HCT116 (cell line): ENCODE data around the gene LRRC74A. TPM values are rescaled to one million over a fixed set of nuclear protein-coding genes. Genes with fewer than 3 reads are reported as not detected.

Source experiments
- ATAC-seq: fragments of 200-7000 bp; cut with Tn5 transposase; 2 replicates; pipeline ENCODE4 v1.9.1; 2020; ENCODE audit warnings: mild to moderate bottlenecking, moderate library complexity
- BruUV-seq: library from RNA; stranded (reverse); fragments of 400-500 nt; replicated peaks from 2 replicates; lab custom pipeline; 2021; lab: Mats Ljungman, UMichigan
- CTCF ChIA-PET: fragments of 300-600 bp; sonication (Branson Sonifier 250); formaldehyde crosslinking; loops from one replicate; lab custom pipeline; 2021; ENCODE audit warnings: antibody characterized with exemption; lab: Charles Lee
- POLR2A ChIA-PET: fragments of 300-600, 350-600 bp; sonication (Branson Sonifier 250); formaldehyde crosslinking; loops from one replicate; lab custom pipeline; 2021; ENCODE audit warnings: antibody characterized with exemption; lab: Charles Lee
- RAD21 ChIA-PET, 2 experiments: fragments of 300-600 bp; sonication (Branson Sonifier 250); formaldehyde crosslinking; loops; one replicate each; lab custom pipeline; 2023; ENCODE audit warnings: low total read pairs in 2 of 2; ENCODE audit not compliant: uncharacterized antibody in 2 of 2, unreplicated experiment in 2 of 2, low non-redundant PET in 1 of 2; lab: Charles Lee
- DNase-seq: peaks from one replicate; pipeline ENCODE4 v3.0.0-alpha.2; 2010; ENCODE audit warnings: low read depth, low spot score
- H2AFZ ChIP-seq: fragments of 200-600 bp; shearing (Covaris generic), sonication (generic); 2 replicates; pipeline ENCODE4 v1.6.1; 2017; ENCODE audit warnings: low read depth, mixed run types, mixed read lengths, antibody characterized with exemption, low read length; ENCODE audit not compliant: poor library complexity, severe bottlenecking
- H3K27ac ChIP-seq: 2 replicates; pipeline ENCODE4 v1.5.1; 2012; ENCODE audit warnings: low read depth, low read length
- H3K27me3 ChIP-seq: fragments of 200-600 bp; sonication (generic); 2 replicates; pipeline ENCODE4 v1.6.1; 2016; ENCODE audit warnings: mixed run types, low read length, mixed read lengths; ENCODE audit not compliant: insufficient read depth
- H3K36me3 ChIP-seq, 2 experiments: fragments of 200-500 bp in 1 of 2; fragments of 200-600 bp in 1 of 2; sonication (Bioruptor generic) in 1 of 2; sonication (generic) in 1 of 2; 2 replicates each; pipeline versions ENCODE4 v1.5.1 to v1.6.1; 2014 to 2016; ENCODE audit warnings: low read length in 2 of 2, inconsistent platforms in 1 of 2, mixed read lengths in 1 of 2, mixed run types in 1 of 2; ENCODE audit not compliant: insufficient read depth in 2 of 2, control insufficient read depth in 1 of 2
- H3K4me1 ChIP-seq, 2 experiments: fragments of 200-600 bp in 1 of 2; sonication (generic) in 1 of 2; 2 replicates each; pipeline versions ENCODE4 v1.5.1 to v1.6.1; 2012 to 2017; ENCODE audit warnings: low read length in 2 of 2, inconsistent platforms in 1 of 2, mild to moderate bottlenecking in 1 of 2, mixed read lengths in 1 of 2, mixed run types in 1 of 2, moderate library complexity in 1 of 2; ENCODE audit not compliant: insufficient read depth in 2 of 2, control insufficient read depth in 1 of 2
- H3K4me2 ChIP-seq: fragments of 200-600 bp; sonication (generic); 2 replicates; pipeline ENCODE4 v1.6.1; 2017; ENCODE audit warnings: mixed run types, low read length, mixed read lengths
- H3K4me3 ChIP-seq, 2 experiments: fragments of 200-600 bp in 1 of 2; sonication (generic) in 1 of 2; replicated peaks in 1 of 2; 2 replicates each; pipeline ENCODE4 v1.5.1; 2011 to 2016; ENCODE audit warnings: low read length in 2 of 2, control low read depth in 1 of 2, low read depth in 1 of 2, mild to moderate bottlenecking in 1 of 2, mixed read lengths in 1 of 2, mixed run types in 1 of 2
- H3K79me2 ChIP-seq: fragments of 200-600 bp; sonication (generic); 2 replicates; pipeline ENCODE4 v1.6.1; 2017; ENCODE audit warnings: mild to moderate bottlenecking, mixed run types, low read length, moderate library complexity, mixed read lengths; ENCODE audit not compliant: insufficient read depth
- H3K9ac ChIP-seq: fragments of 200-600 bp; sonication (generic); 2 replicates; pipeline ENCODE4 v1.6.1; 2016; ENCODE audit warnings: low read length, mixed read lengths
- H3K9me2 ChIP-seq: fragments of 200-600 bp; sonication (generic), shearing (Covaris generic); 2 replicates; pipeline ENCODE4 v1.6.1; 2017; ENCODE audit warnings: mixed run types, mild to moderate bottlenecking, moderate library complexity; ENCODE audit not compliant: insufficient read depth
- H3K9me3 ChIP-seq, 2 experiments: fragments of 200-500 bp in 1 of 2; fragments of 200-600 bp in 1 of 2; sonication (Bioruptor generic) in 1 of 2; sonication (generic) in 1 of 2; 2 replicates each; pipeline ENCODE4 v1.6.1; 2014 to 2017; ENCODE audit warnings: low read length in 2 of 2, mixed read lengths in 2 of 2, inconsistent platforms in 1 of 2, low read depth in 1 of 2, mild to moderate bottlenecking in 1 of 2, mixed run types in 1 of 2, moderate library complexity in 1 of 2; ENCODE audit not compliant: control insufficient read depth in 1 of 2, insufficient read depth in 1 of 2
- H4K20me1 ChIP-seq: fragments of 200-600 bp; sonication (generic), shearing (Covaris generic); 2 replicates; pipeline ENCODE4 v1.6.1; 2017; ENCODE audit warnings: mixed run types, mild to moderate bottlenecking, moderate library complexity; ENCODE audit not compliant: insufficient read depth
- CBX3 ChIP-seq: IDR thresholded peaks from 2 replicates; pipeline ENCODE4 v1.6.1; 2012; ENCODE audit warnings: low read depth
- EGR1 ChIP-seq: IDR thresholded peaks from 2 replicates; pipeline ENCODE4 v1.6.1; 2012; ENCODE audit warnings: low read depth
- ELF1 ChIP-seq: IDR thresholded peaks from 2 replicates; pipeline ENCODE4 v1.6.1; 2012; ENCODE audit warnings: low read depth, borderline replicate concordance
- EZH2phosphoT487 ChIP-seq: fragments of 200-600 bp; IDR thresholded peaks from 2 replicates; pipeline ENCODE4 v1.6.1; 2018; ENCODE audit warnings: antibody characterized with exemption, borderline replicate concordance
- FOSL1 ChIP-seq: IDR thresholded peaks from 2 replicates; pipeline ENCODE4 v1.6.1; 2012; ENCODE audit warnings: low read depth
- JUND ChIP-seq: IDR thresholded peaks from 2 replicates; pipeline ENCODE4 v1.6.1; 2012
- MAX ChIP-seq: IDR thresholded peaks from 2 replicates; pipeline ENCODE4 v1.6.1; 2012
- POLR2A ChIP-seq: IDR thresholded peaks from 2 replicates; pipeline ENCODE4 v1.7.0; 2011; ENCODE audit warnings: borderline replicate concordance; ENCODE audit not compliant: insufficient read depth, insufficient read length; ENCODE audit errors: extremely low read depth
- POLR2AphosphoS5 ChIP-seq: IDR thresholded peaks from 2 replicates; pipeline ENCODE4 v1.6.1; 2011; ENCODE audit warnings: mild to moderate bottlenecking, low read depth, low read length, moderate library complexity
- SIN3A ChIP-seq: IDR thresholded peaks from 2 replicates; pipeline ENCODE4 v1.6.1; 2012; ENCODE audit warnings: low read depth
- SP1 ChIP-seq: IDR thresholded peaks from 2 replicates; pipeline ENCODE4 v1.6.1; 2012; ENCODE audit warnings: low read depth
- SRF ChIP-seq: IDR thresholded peaks from 2 replicates; pipeline ENCODE4 v1.6.1; 2012; ENCODE audit warnings: low read depth
- TCF7L2 ChIP-seq: IDR thresholded peaks from 2 replicates; pipeline ENCODE4 v1.7.0; 2011; ENCODE audit warnings: borderline replicate concordance, inconsistent platforms; ENCODE audit not compliant: insufficient read depth, insufficient read length; ENCODE audit errors: extremely low read depth
- YY1 ChIP-seq: IDR thresholded peaks from 2 replicates; pipeline ENCODE4 v1.6.1; 2011; ENCODE audit warnings: low read length, low read depth, moderate library complexity, mild to moderate bottlenecking; ENCODE audit not compliant: insufficient replicate concordance; ENCODE audit errors: extremely low read depth
- ZFX ChIP-seq: fragments of 450-650 bp; IDR thresholded peaks from 2 replicates; pipeline ENCODE4 v1.6.1; 2017
- intact Hi-C: fragments of 100-400 bp; cut with micrococcal nuclease; formaldehyde crosslinking; loops from 2 replicates; pipeline ENCODE4 v1.10.0; 2022
- total RNA-seq: library from RNA; stranded (reverse); gene quantifications from one replicate; pipeline ENCODE4 v1.2.1, GENCODE V29; 2021; ENCODE audit not compliant: unreplicated experiment
- TF ChIP-seq, protein P1 (sequence below): IDR thresholded peaks from 2 replicates; pipeline ENCODE4 v1.6.1; 2011; ENCODE audit warnings: mild to moderate bottlenecking, low read length, moderate library complexity; ENCODE audit not compliant: insufficient replicate concordance; ENCODE audit errors: extremely low read depth

The LRRC74A gene
- total RNA-seq, 1 experiment from 2014 or later, result not detected

DNA sequence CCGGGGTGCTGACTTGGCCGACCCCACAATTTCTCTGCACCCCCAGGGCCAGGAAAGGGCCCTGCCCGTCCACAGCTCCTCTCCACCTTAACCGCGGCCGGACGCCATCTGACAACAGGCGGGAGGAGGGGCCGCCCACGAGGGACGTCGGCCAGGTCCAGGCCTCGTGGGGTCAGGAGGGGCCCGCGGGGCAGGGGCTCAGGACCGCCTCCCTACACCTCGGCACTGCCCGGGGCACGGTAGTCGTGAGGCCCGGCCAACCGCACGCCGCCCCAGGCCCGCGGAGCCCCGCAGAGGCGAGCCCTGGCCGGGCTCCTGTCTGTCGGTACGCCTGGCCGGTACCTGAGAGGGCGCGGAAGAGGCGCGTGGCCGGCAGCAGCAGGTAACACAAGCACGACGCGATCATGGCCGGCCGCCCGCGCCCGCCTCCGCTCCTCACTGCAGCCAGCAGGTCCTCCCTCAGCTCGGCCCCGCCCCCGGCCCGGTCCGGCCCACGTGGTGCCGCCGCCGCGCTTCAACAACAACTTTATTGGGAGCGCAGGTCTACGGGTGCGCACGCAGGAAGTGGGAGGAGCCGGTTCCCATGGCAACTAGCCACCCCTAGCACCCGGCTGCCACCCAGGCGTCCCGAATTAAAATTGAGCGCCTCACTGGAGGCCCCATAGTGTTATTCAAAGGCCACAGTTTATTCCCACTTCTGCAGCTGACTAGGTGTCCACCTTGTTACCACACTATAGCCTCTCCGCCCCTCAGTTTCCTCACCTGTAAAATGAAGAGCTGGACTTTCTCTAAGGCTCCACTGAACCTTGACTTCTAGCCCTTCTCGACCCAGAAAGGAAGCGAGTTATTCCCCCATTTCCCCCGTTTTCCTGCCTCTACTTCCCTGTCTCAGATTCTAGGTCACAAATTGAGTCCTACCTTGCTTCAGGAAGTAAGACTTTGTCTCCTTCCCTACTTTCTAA, 13.5 kb upstream of the LRRC74A start, which contains the start of gene ANGEL1:
ANGEL1 (minus strand) TSS at position 461 of the 962 bp plus-strand sequence; CDS start at position 406, 55 bp downstream.
- H3K4me3 ChIP-seq, result peak within 1 kb of the TSS; percentile 74 to 82
- ATAC-seq (peak; percentile 91), DNase-seq (peak; percentile 82)
- intact Hi-C loops, result no loop called here
- no peaks in the 10 kb centered on the region for H3K9me3 ChIP-seq
- ChIA-PET POLR2A (interaction anchor here (1.4 kb wide), 1 partner anchor 27 kb away, joined by 5 read pairs; no protein-coding TSS in a partner anchor), RAD21 (no interaction called here), CTCF (interaction anchor here (1.7 kb wide), 1 partner anchor 28 kb away, joined by 7 read pairs; no protein-coding TSS in a partner anchor)
- no peak for TF ChIP-seq FOSL1
- TF ChIP-seq SP1, result peak; percentile 87
- peak; percentile 91 for TF ChIP-seq SIN3A
- TF ChIP-seq EGR1, result peak; percentile 97
- peak; percentile 94 for TF ChIP-seq POLR2AphosphoS5
- TF ChIP-seq JUND, result no peak
- TF ChIP-seq TCF7L2, result peak; percentile 63
- TF ChIP-seq YY1, result peak; percentile 79
- no peak for TF ChIP-seq EZH2phosphoT487
- peak; percentile 99 for TF ChIP-seq MAX
- TF ChIP-seq ELF1, result no peak
- TF ChIP-seq CBX3, result peak; percentile 91
- TF ChIP-seq POLR2A, result peak; percentile 77
- TF ChIP-seq SRF, result no peak; the same call in 1 of the 2 replicates
- peak; percentile 93 for TF ChIP-seq ZFX
- TF ChIP-seq, protein P1, sequence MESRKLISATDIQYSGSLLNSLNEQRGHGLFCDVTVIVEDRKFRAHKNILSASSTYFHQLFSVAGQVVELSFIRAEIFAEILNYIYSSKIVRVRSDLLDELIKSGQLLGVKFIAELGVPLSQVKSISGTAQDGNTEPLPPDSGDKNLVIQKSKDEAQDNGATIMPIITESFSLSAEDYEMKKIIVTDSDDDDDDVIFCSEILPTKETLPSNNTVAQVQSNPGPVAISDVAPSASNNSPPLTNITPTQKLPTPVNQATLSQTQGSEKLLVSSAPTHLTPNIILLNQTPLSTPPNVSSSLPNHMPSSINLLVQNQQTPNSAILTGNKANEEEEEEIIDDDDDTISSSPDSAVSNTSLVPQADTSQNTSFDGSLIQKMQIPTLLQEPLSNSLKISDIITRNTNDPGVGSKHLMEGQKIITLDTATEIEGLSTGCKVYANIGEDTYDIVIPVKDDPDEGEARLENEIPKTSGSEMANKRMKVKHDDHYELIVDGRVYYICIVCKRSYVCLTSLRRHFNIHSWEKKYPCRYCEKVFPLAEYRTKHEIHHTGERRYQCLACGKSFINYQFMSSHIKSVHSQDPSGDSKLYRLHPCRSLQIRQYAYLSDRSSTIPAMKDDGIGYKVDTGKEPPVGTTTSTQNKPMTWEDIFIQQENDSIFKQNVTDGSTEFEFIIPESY, result peak; percentile 31
- no peaks in the 10 kb centered on the region for H4K20me1 ChIP-seq
- H3K9me2 ChIP-seq, result no peaks in the 10 kb centered on the region
- peak within 1 kb of the TSS; percentile 88 for H3K9ac ChIP-seq
- BruUV-seq, result no TSS peak
- H2AFZ ChIP-seq, result peak within 1 kb of the TSS; percentile 83
- H3K79me2 ChIP-seq, result peaks cover 21% of the 10 kb centered on the region
- H3K4me2 ChIP-seq, result peak within 1 kb of the TSS; percentile 93
- peaks cover 5 to 13% of the 10 kb centered on the region in 2 experiments; a peak in 2 of 4 replicates for H3K36me3 ChIP-seq
- peak within 1 kb of the TSS; percentile 75 for H3K27ac ChIP-seq
- H3K4me1 ChIP-seq, result peaks cover 9 to 20% of the 10 kb centered on the region in 2 experiments
- no peaks in the 10 kb centered on the region for H3K27me3 ChIP-seq
